Raji (cell line): Measurements from ENCODE around the gene RASL10B.

Source experiments
- POLR2A ChIP-seq: IDR thresholded peaks from 2 replicates; pipeline ENCODE4 v1.6.1; 2011; ENCODE audit warnings: low read depth, low read length, control low read depth; ENCODE audit not compliant: insufficient read depth

The RASL10B gene

DNA sequence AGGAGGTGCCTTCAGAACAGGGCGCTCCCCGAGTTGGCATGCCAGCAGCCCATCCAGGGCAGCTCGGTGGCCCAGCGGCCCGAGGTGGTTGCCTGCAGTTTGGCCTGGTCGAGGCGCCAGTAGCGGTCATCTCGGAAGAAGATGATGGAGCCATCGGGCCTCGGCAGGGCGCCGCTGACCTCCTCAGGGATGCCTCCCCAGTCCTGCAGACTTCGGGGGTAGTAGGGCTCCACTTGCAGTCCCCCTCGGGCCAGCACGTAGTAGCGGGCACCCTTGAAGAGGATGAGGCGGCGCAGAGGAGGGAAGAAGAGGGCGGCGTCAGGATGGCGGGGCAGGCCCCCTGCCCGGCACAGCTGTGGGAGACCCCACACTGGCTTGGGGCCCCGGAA lies 35.0 kb downstream of the RASL10B start:
- TF ChIP-seq POLR2A, result no peak

DNA sequence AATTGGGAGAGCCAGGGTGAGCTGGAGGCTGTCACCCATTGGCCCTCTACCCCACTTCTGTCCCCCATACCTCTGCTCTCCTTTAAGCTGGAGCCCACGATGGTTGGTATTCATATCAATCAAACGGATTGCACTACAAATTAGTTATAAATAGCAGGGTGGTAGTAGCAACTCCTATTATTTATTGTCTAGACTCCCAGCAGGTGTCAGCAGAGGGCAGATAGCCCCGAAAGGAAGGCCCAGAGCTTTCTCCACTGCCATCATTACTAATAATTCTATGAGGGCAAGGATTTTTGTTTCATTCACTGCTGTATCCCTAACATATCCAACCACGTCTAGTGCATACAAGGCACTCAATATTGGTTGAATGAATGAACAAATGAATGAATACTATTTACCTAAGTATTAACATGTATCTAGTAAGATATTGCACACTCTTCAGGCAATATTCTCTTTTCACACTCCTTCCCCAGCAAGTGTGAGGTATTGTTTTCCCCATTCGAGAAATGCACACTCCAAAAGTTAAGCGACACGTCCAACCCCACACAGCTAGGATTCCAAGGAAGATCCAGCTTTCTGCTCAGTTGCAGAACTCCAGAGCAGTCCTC lies 35.6 kb downstream of the RASL10B start:
- TF ChIP-seq POLR2A, result no peak

DNA sequence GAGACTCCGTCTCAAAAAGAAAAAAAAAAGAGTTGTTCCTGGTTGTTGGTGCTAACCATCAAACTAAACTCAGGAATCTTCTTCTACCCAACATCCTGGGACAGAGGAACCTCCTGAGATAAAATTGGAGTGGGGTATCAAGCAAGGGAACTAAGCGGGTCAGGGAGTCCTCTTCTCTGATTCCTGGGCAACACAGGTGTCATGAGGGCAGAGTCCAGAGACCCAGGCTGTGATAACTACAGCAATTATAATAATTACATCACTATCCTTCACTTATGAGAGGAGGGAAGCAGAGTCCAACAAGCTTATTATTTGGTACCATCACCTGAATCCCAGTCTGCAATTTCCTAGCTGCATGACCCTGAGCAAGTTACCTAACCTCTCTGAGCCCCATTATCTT lies 37.4 kb downstream of the RASL10B start:
- TF ChIP-seq POLR2A, result no peak

GRCh38 chr17:35769895-35770486 lies 38.6 kb downstream of the RASL10B start:
- TF ChIP-seq POLR2A, result no peak

DNA sequence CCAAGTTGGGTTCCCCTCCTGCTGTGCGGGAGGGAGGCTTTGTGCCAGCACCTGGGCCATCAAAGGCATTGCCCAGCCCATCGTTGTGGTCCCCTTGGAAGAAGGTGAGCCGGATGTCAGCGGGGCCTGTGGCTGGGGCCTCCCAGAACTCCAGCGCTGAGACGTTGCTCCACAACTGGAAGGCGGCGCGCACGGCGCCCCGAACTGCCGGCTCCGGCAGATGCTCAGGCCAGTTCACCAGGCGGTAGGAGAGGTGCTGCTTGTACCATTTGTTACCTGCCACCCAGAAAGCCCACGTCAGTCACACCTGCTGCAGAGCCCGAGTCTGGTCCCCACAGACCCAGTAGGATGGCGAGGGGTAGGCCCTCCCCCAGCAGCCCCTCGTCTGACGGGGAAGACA lies 41.7 kb downstream of the RASL10B start:
- no peak for TF ChIP-seq POLR2A

- TF ChIP-seq POLR2A, result no peak
Measured at GRCh38 chr17:35773679-35774425, 42.4 kb downstream of the RASL10B start.

DNA sequence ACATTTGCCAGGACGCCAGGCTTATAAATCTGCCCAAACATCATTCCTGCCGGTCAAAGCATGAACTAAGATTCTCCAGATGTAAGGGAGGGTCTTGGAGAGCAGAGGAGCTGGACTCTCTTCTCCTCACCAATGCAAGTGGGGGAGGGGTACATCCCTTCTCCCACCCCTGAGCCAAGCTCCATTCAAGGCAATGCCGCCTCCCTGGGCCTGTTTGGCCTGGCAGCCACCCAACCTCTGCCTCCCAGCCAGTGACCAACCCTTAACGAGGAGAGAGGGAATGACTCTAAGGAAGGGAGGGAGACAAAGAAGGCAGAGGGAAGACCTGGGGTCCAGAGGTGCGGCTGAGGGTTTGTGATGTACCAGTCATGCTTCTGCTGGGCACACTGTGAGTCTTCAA lies 43.1 kb downstream of the RASL10B start:
- TF ChIP-seq POLR2A, result no peak

DNA sequence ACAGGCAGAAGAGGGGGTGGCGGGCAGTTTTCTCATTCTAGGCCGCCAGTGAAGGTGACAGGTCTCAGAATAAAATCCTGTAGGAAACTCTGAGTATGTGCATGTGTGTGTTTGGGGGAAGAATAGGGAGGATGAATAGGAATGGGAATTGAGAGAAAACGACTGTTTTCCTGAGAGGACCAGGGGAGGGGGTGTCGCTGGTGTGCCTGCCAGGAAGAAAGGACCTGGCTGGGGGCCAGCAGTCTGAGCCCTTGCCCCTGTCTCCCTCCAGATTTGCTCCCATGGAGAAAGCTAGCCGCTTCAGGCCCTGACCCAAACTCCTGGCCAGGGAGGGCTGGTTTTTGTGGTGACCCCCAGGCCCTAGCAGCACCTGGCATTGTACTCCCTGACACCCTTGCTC lies 43.6 kb downstream of the RASL10B start:
- no peak for TF ChIP-seq POLR2A

DNA sequence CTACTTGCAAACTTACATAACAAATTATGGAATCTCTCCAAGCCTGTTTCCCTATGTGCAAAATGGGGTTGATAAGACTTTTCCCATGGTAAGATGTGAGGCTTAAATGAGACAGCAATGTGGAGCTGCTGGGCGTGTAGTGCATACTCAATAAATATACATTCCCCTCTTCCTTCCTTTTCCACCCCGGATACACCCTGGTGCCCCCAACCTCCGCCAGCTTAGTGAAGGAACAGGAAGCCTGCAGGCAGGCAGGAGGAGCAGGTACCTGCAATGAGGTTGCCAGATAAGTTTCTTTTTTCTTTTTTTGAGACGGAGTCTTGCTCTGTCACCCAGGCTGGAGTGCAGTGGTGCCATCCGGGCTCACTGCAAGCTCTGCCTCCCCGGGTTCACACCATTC lies 44.1 kb downstream of the RASL10B start:
- no peak for TF ChIP-seq POLR2A

- TF ChIP-seq POLR2A, result no peak
Measured at GRCh38 chr17:35778641-35779196, 47.3 kb downstream of the RASL10B start.

- TF ChIP-seq POLR2A, result no peak
Measured at GRCh38 chr17:35780950-35781349, 49.5 kb downstream of the RASL10B start.

DNA sequence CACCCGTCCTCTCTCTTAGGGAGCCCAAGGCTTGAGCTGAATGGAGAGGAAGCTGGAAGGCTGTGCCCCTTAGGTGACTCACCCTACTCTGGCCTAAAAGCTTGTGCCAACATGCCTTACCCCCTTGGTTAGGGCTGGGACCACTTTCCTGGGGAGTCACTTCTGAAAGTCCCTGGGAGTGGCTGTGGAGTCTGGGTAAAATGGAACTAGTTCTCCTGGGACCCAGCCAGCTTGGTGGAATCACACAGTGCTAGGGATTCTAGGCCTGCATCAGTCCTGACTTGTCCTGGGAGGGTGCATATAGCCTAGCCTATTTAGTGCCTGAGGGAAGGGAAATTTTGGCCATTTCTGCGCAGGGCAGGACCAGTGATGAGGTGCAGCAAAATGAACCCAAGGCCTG lies 53.5 kb downstream of the RASL10B start:
- no peak for TF ChIP-seq POLR2A

DNA sequence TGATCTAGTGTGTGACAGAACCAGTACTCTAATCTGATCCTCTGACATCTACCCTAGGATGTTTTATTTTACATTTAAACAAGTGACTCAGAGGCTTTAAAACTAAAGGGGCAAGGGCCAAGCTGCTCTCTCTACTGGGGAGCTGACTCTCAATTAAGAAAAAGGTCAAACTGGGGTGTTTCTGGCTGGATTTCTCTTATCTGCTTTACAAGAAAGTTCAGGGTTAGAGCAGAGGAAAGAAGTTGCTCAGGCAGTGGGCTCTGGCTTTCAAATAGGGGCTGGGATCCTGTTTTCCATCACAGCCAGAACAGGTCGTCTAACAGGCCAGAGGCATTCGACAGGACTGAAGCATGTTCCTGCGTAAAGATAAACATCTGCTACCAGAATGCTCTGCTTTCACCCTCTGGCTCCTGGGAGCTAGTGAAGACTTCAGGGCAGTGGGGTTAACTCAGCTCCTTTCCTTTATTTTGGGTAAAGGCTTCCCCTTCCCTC lies 55.5 kb downstream of the RASL10B start:
- no peak for TF ChIP-seq POLR2A

DNA sequence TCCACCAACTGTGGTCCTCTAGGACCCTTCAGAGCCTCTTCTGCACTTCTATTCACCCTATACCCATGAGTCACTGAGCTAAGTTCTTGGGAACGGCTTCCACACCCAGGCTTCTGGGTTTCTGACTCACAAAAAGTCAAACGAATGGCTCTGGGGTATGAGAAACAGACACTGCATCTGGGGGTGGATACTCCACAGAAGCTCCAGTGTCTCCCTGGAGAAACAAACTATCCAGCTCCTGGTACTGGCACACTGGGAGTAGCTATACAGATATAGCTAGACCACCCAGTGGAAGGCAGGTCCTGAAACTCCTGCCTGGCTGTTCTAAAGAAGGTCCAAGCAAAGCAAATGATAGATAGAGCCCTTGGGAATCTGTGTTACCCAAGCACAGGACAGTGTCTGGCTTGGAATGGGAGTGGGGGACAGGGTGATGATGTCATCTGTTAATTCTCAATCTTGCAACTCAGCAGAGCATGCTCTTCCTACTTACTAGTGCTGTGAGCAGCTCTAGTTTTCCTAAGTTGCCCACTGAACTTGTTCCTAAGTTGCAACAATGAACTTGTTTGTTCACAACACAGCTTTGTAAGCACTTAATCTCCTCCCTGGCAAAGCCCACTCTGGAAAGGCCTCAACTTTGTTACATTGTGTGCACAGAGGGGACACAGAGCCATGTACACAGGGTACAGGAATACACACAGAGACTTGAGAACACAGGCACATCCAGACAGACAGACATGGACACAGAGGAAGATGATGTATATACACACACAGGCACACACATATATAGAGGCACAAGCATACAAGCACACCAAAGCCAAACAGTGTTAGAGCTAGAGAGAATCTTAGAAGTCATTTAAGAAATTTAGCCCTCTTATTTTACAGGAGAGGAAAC lies 57.3 kb downstream of the RASL10B start:
- no peak for TF ChIP-seq POLR2A

DNA sequence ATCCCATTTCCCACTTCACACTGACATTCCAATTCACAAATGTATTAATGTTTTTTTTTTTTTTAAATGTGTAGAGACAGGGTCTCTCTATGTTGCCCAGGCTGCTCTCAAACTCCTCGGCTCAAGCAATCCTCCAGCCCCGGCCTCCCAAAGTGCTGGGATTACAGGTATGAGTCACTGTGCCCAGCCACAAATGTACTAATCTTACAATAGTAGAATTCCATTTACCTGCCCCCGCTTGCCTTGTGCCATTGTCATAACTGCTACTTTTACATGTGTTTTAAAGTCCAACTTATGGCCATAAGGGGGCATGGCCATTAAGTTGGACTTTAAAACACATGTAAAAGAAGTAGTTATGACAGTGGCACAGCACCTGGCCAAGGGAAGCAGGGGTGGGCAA lies 59.4 kb downstream of the RASL10B start:
- no peak for TF ChIP-seq POLR2A
